OCI-LY7 (cell line): ENCODE measurements around the gene ADNP2.

Experiments used
- CTCF ChIP-seq: fragments of 200-600 bp; sonication (generic); conservative IDR thresholded peaks from 2 replicates; pipeline ENCODE4 v1.5.1; 2014; ENCODE audit warnings: mild to moderate bottlenecking, antibody characterized with exemption, low read length, moderate library complexity, mixed read lengths
- EZH2phosphoT487 ChIP-seq: fragments of 200-600 bp; sonication (generic); IDR thresholded peaks from 2 replicates; pipeline ENCODE4 v1.6.1; 2018; ENCODE audit warnings: low read depth, borderline replicate concordance, mild to moderate bottlenecking, mixed run types, antibody characterized with exemption, low read length, moderate library complexity, mixed read lengths

GRCh38 chr18:80074697-80075096 is 34.4 kb upstream of the ADNP2 start:
- TF ChIP-seq CTCF = no peak
- no peak for TF ChIP-seq EZH2phosphoT487
